ENCODE data around the gene PPM1M. TPM values are rescaled to one million over a fixed set of nuclear protein-coding genes. Genes with fewer than 3 reads are reported as not detected.
"Not testable (repeated sequence)": the region's sequence is repeated elsewhere in the genome, so short reads cannot be mapped to it uniquely, and the experiment has no call there.

Gene PPM1M
- total and polyA plus RNA-seq, 7 donors: 2.1 to 7.5 (median 3.0) TPM

DNA sequence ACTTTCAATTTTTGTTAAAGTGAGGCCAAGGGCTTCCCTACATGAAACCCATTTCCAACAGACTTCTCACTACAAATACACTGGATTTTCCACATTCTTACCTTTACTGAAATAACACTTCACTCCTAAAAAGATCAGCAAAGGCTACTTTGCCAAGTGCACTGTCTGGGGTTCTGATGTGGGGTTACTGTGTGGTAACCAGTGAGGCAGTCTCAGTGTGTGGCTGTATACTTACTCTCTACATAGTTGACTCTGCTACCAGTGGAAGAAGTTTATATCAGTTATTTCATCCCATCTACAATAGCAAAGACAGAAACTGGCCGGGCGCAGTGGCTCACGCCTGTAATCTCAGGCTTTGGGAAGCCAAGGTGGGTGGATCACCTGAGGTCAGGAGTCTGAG, 27.3 kb downstream of the PPM1M start:
- DNase-seq (no peak), ATAC-seq (no peak)
- TF ChIP-seq, protein P1, sequence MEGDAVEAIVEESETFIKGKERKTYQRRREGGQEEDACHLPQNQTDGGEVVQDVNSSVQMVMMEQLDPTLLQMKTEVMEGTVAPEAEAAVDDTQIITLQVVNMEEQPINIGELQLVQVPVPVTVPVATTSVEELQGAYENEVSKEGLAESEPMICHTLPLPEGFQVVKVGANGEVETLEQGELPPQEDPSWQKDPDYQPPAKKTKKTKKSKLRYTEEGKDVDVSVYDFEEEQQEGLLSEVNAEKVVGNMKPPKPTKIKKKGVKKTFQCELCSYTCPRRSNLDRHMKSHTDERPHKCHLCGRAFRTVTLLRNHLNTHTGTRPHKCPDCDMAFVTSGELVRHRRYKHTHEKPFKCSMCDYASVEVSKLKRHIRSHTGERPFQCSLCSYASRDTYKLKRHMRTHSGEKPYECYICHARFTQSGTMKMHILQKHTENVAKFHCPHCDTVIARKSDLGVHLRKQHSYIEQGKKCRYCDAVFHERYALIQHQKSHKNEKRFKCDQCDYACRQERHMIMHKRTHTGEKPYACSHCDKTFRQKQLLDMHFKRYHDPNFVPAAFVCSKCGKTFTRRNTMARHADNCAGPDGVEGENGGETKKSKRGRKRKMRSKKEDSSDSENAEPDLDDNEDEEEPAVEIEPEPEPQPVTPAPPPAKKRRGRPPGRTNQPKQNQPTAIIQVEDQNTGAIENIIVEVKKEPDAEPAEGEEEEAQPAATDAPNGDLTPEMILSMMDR (IDR thresholded peaks at IDR 0.05): no peak
- Histone ChIP-seq H3K27me3 (ENCODE audit: insufficient read depth in 3 of 3, low read length in 2 of 3) (no peaks in the 10 kb centered on the region), H3K9me3 (no peaks in the 10 kb centered on the region), H3K4me1 (peaks cover 69% of the 10 kb centered on the region), H3K4me3 (no peak overlapping the region), H3K36me3 (ENCODE audit: insufficient read depth in 1 of 2, low read depth in 1 of 2) (peaks cover 5 to 50% of the 10 kb centered on the region in 2 donors), H3K27ac (peak overlapping the region; percentile 12)
- intact Hi-C loops (cut with DNase I): no loop called here
- 59 to 84% (median 63%) methylated on average over 3 of the region's 3 CpGs for WGBS, 3 donors

DNA sequence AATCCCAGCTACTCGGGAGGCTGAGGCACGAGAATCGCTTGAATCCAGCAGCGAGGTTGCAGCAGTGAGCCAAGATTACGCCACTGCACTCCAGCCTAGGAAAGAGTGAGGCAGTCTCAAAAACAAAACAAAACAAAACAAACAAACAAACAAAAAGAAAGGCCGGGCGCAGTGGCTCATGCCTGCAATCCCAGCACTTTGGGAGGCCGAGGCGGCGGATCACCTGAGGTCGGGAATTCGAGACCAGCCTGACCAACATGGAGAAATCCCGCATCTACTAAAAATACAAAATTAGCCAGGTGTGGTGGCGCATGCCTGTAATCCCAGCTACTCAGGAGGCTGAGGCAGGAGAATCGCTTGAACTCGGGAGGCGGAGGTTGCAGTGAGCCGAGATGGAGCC, 29.2 kb downstream of the PPM1M start:
- Histone ChIP-seq H3K4me1 (peaks cover 70% of the 10 kb centered on the region), H3K4me3 (peak overlapping the region; percentile 77), H3K27ac (peak overlapping the region; percentile 93), H3K36me3 (ENCODE audit: insufficient read depth in 1 of 2, low read depth in 1 of 2) (peaks cover 5 to 30% of the 10 kb centered on the region in 2 donors)
- not testable (repeated sequence) for DNase-seq; H3K27me3 ChIP-seq (ENCODE audit: insufficient read depth in 3 of 3, low read length in 2 of 3); ATAC-seq; H3K9me3 ChIP-seq
- WGBS, 3 donors: 85 to 93% (median 89%) methylated on average over 18 of the region's 18 CpGs
- intact Hi-C loops (cut with DNase I): loop anchor here in 1 of 2 donors (5.0 kb wide), 1 partner anchor 37 kb away; the partner anchor contains the start of gene TWF2

DNA sequence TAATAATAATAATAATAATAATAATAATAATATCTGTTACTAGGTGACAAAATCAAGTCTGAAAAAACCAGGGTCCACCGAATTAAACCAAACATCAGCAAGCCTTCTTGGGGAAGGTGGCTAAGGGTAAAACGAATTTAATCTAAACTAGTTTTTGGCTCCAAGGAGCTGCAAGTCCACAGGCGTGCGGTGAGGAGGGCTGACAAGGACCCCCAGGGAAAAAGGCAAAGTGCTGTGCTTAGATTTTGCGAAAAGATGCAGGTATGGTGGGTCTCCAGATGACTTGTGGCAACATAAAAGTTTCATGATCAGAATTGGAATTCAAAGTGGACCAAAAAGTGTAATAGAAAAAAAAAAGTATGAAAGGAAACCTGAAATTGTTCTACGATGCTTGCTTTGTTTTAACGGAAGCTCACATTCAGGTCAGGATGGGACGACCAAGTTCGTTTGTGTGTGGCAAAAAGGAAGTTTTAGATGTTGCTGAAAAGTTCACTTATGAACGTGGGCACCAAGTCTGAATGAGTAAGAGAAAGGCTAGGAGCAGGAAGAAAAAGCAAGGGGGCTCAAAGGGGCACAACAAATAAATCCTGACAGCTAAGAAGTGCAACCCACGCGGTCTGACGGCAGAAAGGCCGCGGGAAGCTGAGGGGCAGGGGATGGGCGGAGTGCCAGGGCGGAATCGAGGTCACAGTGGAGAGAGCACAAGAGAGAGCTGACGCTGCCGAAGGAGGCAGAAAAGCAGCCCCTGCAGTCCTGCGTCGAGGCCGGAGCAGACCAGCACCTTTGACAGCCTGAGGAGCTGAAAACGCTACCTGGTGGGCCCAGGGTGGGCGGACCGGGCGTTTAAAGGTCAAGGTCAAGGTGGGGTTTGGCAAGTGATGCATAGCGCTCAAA, 31.8 kb downstream of the PPM1M start:
- WGBS, 3 donors: 1% methylated on average over 28 of the region's 28 CpGs
- H3K27me3 ChIP-seq (ENCODE audit: insufficient read depth in 3 of 3, low read length in 2 of 3): no peaks in the 10 kb centered on the region
- H3K36me3 ChIP-seq (ENCODE audit: insufficient read depth in 1 of 2, low read depth in 1 of 2): peaks cover 2 to 18% of the 10 kb centered on the region in 2 donors
- intact Hi-C loops (cut with DNase I): loop anchor here (2.0 to 5.0 kb wide), 2 partner anchors 39 to 40 kb away; partner anchors contain the start of gene TWF2 (in 2 of the 2)
- H3K27ac ChIP-seq: peak overlapping the region; percentile 93
- H3K9me3 ChIP-seq: no peaks in the 10 kb centered on the region
- peaks cover 57% of the 10 kb centered on the region for H3K4me1 ChIP-seq
- TF ChIP-seq, protein P1 (IDR thresholded peaks at IDR 0.05): no peak
- DNase-seq (peak; percentile 86 to 91), ATAC-seq (peak; percentile 50 to 65 (median 57))
- H3K4me3 ChIP-seq: peak overlapping the region; percentile 77

DNA sequence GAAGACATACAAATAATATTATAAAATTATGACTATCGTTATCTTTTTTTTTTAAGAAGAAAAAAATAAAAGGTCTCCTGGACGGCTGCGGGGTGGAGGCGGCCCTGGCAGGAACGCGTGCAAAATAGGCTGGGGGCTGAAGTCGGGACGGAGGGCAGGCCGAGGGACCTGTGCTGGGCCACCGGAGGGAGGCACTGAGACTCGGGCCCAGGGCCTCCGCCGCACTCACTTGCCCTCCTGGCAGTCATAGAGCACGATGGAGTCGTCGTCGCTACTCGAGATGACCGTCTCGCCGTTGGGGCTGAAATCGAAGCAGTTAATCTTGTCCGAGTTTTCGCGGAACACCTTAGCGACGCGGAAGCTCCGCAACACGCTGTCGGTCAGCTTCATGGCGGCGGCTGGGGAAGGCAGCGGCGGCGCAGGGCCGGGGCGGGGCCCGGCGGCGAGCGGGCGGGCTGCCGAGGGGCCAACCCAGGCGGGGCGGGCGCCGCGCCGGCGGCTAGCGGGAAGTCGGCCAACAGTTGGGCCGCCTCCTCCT, 32.5 kb downstream of the PPM1M start:
- H3K27me3 ChIP-seq (ENCODE audit: insufficient read depth in 3 of 3, low read length in 2 of 3): no peaks in the 10 kb centered on the region
- peaks cover 51% of the 10 kb centered on the region for H3K4me1 ChIP-seq
- DNase-seq (peak; percentile 65 to 86), ATAC-seq (peak; percentile 67 to 80 (median 74))
- H3K27ac ChIP-seq: peak overlapping the region; percentile 93
- TF ChIP-seq, protein P1 (IDR thresholded peaks at IDR 0.05): peak; percentile 46
- peak overlapping the region; percentile 77 for H3K4me3 ChIP-seq
- intact Hi-C loops (cut with DNase I): loop anchor here (1.0 to 5.0 kb wide), 3 partner anchors 9 to 41 kb away; partner anchors contain the start of genes TWF2 (in 2 of the 2) and GLYCTK (in 1 of the 2)
- H3K36me3 ChIP-seq (ENCODE audit: insufficient read depth in 1 of 2, low read depth in 1 of 2): peaks cover 2 to 19% of the 10 kb centered on the region in 2 donors
- whole genome bisulfite sequencing, 3 donors: 0 to 1% (median 0%) methylated on average over 36 to 54 of the region's 54 CpGs
- no peaks in the 10 kb centered on the region for H3K9me3 ChIP-seq
